ENCODE measurements around the gene MRTFB. TPM values are rescaled to one million over a fixed set of nuclear protein-coding genes. Genes with fewer than 3 reads are reported as not detected.

The MRTFB gene
- total and polyA plus RNA-seq, 2 of the 13 experiments (the other 11 are each of a cell fraction or from before 2014, with no cell fraction given), result 11.4 to 14.0 TPM

DNA sequence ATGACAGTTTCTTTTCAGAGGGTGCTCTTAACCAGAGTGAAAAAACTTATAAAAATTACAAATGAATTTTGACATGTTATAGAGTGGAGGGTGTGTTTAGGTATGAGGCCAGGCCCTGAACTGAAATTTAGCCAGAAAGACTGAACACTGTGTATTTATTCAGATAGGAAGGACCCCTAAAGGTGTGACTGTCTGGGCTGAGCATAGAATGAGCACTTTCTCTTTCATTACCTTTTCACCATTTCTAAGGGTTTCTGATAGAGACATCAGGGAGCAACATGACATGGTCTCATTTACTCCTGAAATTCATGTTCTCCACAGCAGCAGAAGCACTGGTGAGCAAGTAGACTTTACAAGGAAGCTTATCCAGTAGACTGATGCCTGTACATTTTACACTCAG, 32.9 kb downstream of the MRTFB start:
- POLR2A ChIA-PET, result no interaction called here
- Histone ChIP-seq H3K4me1 (ENCODE audit: insufficient read depth, low read length) (peaks cover 73% of the 10 kb centered on the region), H2AFZ (ENCODE audit: low read length) (no peak overlapping the region), H3K36me3 (replicated peaks in 1 of 2; ENCODE audit: control insufficient read depth in 1 of 2, insufficient read depth in 2 of 2, low read length in 2 of 2) (no peaks in the 10 kb centered on the region), H3K27me3 (ENCODE audit: control insufficient read depth in 1 of 2, insufficient read depth in 2 of 2, low read length in 2 of 2) (no peaks in the 10 kb centered on the region), H4K20me1 (ENCODE audit: insufficient read depth, low read length) (no peaks in the 10 kb centered on the region), H3K4me3 (replicated peaks in 1 of 3; ENCODE audit: insufficient read depth in 1 of 3, low read depth in 2 of 3, low read length in 3 of 3) (no peak overlapping the region), H3K9ac (ENCODE audit: insufficient read depth, low read depth, low read length) (no peak overlapping the region), H3K4me2 (ENCODE audit: low read depth, low read length) (no peak overlapping the region), H3K79me2 (ENCODE audit: insufficient read depth, low read length) (peaks cover 54% of the 10 kb centered on the region), H3K9me3 (ENCODE audit: low read length) (no peaks in the 10 kb centered on the region), H3K27ac (ENCODE audit: extremely low read length, insufficient read depth, low read length) (no peak overlapping the region)
- no peak for ATAC-seq
- no peak for DNase-seq (ENCODE audit: low spot score)
- no peak for TF ChIP-seq ZFY (CRISPR knock-in tag; IDR thresholded peaks at IDR 0.05)
- no peak for TF ChIP-seq ATAD3A (CRISPR knock-in tag; IDR thresholded peaks at IDR 0.05)
- no peak for TF ChIP-seq BRCA1 (CRISPR knock-in tag; IDR thresholded peaks at IDR 0.05)
- TF ChIP-seq ZNF777 (CRISPR knock-in tag; IDR thresholded peaks at IDR 0.05), result no peak
- no peak for TF ChIP-seq MEIS1 (CRISPR knock-in tag; IDR thresholded peaks at IDR 0.05; ENCODE audit: borderline replicate concordance)
- no peak for TF ChIP-seq CC2D1A (CRISPR knock-in tag; IDR thresholded peaks at IDR 0.05)
- no peak for TF ChIP-seq ZNF24 (IDR thresholded peaks at IDR 0.05)
- no peak for TF ChIP-seq SSRP1 (CRISPR knock-in tag; IDR thresholded peaks at IDR 0.05)
- no peak for TF ChIP-seq GFI1 (CRISPR knock-in tag; IDR thresholded peaks at IDR 0.05; ENCODE audit: borderline replicate concordance)
- TF ChIP-seq, protein P1, sequence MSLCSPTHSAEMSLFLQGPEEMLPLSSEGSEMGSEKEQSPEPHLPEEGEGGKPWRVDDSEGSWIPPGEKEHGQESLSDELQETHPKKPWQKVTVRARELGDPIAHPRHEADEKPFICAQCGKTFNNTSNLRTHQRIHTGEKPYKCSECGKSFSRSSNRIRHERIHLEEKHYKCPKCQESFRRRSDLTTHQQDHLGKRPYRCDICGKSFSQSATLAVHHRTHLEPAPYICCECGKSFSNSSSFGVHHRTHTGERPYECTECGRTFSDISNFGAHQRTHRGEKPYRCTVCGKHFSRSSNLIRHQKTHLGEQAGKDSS (CRISPR knock-in tag; IDR thresholded peaks at IDR 0.05; ENCODE audit: borderline replicate concordance, low read depth), result no peak
- TF ChIP-seq, protein P2, sequence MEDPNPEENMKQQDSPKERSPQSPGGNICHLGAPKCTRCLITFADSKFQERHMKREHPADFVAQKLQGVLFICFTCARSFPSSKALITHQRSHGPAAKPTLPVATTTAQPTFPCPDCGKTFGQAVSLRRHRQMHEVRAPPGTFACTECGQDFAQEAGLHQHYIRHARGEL (CRISPR knock-in tag; IDR thresholded peaks at IDR 0.05), result no peak
- intact Hi-C loops (cut with micrococcal nuclease; ENCODE audit: unreplicated experiment) (no loop called here), in situ Hi-C loops (cut with HindIII; ENCODE audit: extremely low pct_ligation_motif_present, low pct_unique_long_range_greater_than_20kb) (no loop called here)
- no TSS peak for BruUV-seq (replicated peaks)
- CTCF ChIA-PET (ENCODE audit: low intra/inter-chr PET ratio, low total read pairs), result no interaction called here
- no peak for FAIRE-seq

Measured in HepG2 (cell line).